GM23248 (cell line): Measurements from ENCODE around the gene CLCN3. TPM values are rescaled to one million over a fixed set of nuclear protein-coding genes. Genes with fewer than 3 reads are reported as not detected.
A peak's percentile ranks its signal among the peaks of the same experiment; 100 is the strongest.
"Not testable (repeated sequence)": the region's sequence is repeated elsewhere in the genome, so short reads cannot be mapped to it uniquely, and the experiment has no call there.

ENCODE experiments used
- DNase-seq: peaks from one replicate; pipeline ENCODE4 v3.0.0-alpha.2; 2015
- H2AFZ ChIP-seq: fragments of 200-600 bp; sonication (generic); 2 replicates; pipeline ENCODE4 v1.6.1; 2016; ENCODE audit warnings: antibody characterized with exemption
- H3F3A ChIP-seq: fragments of 200-600 bp; sonication (generic); 2 replicates; pipeline ENCODE4 v1.6.1; 2016; ENCODE audit warnings: mild to moderate bottlenecking, antibody characterized with exemption, mixed run types; ENCODE audit not compliant: insufficient read depth
- H3K27ac ChIP-seq: fragments of 200-600 bp; sonication (generic); 2 replicates; pipeline ENCODE4 v1.5.1; 2016; ENCODE audit warnings: mild to moderate bottlenecking
- H3K27me3 ChIP-seq: fragments of 200-600 bp; sonication (generic); replicated peaks from 2 replicates; pipeline ENCODE4 v1.6.1; 2016; ENCODE audit warnings: mild to moderate bottlenecking; ENCODE audit not compliant: insufficient read depth
- H3K36me3 ChIP-seq: fragments of 200-600 bp; sonication (generic); 2 replicates; pipeline ENCODE4 v1.6.1; 2016; ENCODE audit warnings: low read depth, mild to moderate bottlenecking
- H3K4me1 ChIP-seq: fragments of 200-600 bp; sonication (generic); 2 replicates; pipeline ENCODE4 v1.6.1; 2016; ENCODE audit warnings: mild to moderate bottlenecking; ENCODE audit not compliant: insufficient read depth
- H3K4me2 ChIP-seq: fragments of 200-600 bp; sonication (generic); one replicate; pipeline ENCODE4 v1.6.1; 2016; ENCODE audit warnings: mild to moderate bottlenecking; ENCODE audit not compliant: unreplicated experiment
- H3K4me3 ChIP-seq: fragments of 200-600 bp; sonication (generic); 2 replicates; pipeline ENCODE4 v1.5.1; 2016; ENCODE audit warnings: mild to moderate bottlenecking
- H3K79me2 ChIP-seq: fragments of 200-600 bp; sonication (generic); 2 replicates; pipeline ENCODE4 v1.6.1; 2016; ENCODE audit warnings: mild to moderate bottlenecking; ENCODE audit not compliant: insufficient read depth
- H3K9ac ChIP-seq: fragments of 200-600 bp; sonication (generic); 2 replicates; pipeline ENCODE4 v1.6.1; 2016; ENCODE audit warnings: mild to moderate bottlenecking
- H3K9me2 ChIP-seq: fragments of 200-600 bp; sonication (generic); 2 replicates; pipeline ENCODE4 v1.6.1; 2016; ENCODE audit warnings: mixed run types, mild to moderate bottlenecking, moderate library complexity; ENCODE audit not compliant: insufficient read depth
- H3K9me3 ChIP-seq: fragments of 200-600 bp; sonication (generic); one replicate; pipeline ENCODE4 v1.6.1; 2017; ENCODE audit warnings: low read depth
- H4K20me1 ChIP-seq: fragments of 200-600 bp; sonication (generic); 2 replicates; pipeline ENCODE4 v1.6.0; 2016; ENCODE audit not compliant: insufficient read depth
- EZH2 ChIP-seq: fragments of 200-600 bp; sonication (generic); IDR thresholded peaks from 2 replicates; pipeline ENCODE4 v1.6.1; 2018; ENCODE audit warnings: antibody characterized with exemption, mild to moderate bottlenecking; ENCODE audit not compliant: insufficient read depth, poor library complexity, severe bottlenecking
- EZH2phosphoT487 ChIP-seq: fragments of 200-600 bp; sonication (generic); IDR thresholded peaks from 2 replicates; pipeline ENCODE4 v1.6.1; 2018; ENCODE audit warnings: antibody characterized with exemption, moderate library complexity, mild to moderate bottlenecking, low read depth; ENCODE audit not compliant: insufficient read depth
- WGBS, 2 experiments: methylation state at CpG; one replicate each; pipeline ENCODE4 v1.1.6; 2015 to 2017; ENCODE audit warnings: low lambda C conversion rate in 2 of 2, low coverage in 1 of 2; ENCODE audit errors: missing lambda C conversion rate in 2 of 2; 5-methylcytosine and 5-hydroxymethylcytosine counted together
- in situ Hi-C: fragments of 300-500 bp; cut with MboI; formaldehyde crosslinking; loops from 2 replicates; pipeline ENCODE4 v1.15.0; 2020
- polyA plus RNA-seq: library from polyadenylated mRNA; unstranded; fragments of >200 nt; fragmentation: Nextera tagmentation; extraction: Ambion mirVana; gene quantifications from 2 replicates; pipeline ENCODE4 v1.2.1, GENCODE V29; 2016
- total RNA-seq: library from RNA; depleted of rRNA; stranded (reverse); fragments of >200 nt; shearing (Covaris generic); gene quantifications from 2 replicates; pipeline ENCODE4 v1.2.3, GENCODE V29; 2014

Gene CLCN3
- total and polyA plus RNA-seq, 2 experiments from 2014 or later, result 12.2 to 16.4 TPM

DNA sequence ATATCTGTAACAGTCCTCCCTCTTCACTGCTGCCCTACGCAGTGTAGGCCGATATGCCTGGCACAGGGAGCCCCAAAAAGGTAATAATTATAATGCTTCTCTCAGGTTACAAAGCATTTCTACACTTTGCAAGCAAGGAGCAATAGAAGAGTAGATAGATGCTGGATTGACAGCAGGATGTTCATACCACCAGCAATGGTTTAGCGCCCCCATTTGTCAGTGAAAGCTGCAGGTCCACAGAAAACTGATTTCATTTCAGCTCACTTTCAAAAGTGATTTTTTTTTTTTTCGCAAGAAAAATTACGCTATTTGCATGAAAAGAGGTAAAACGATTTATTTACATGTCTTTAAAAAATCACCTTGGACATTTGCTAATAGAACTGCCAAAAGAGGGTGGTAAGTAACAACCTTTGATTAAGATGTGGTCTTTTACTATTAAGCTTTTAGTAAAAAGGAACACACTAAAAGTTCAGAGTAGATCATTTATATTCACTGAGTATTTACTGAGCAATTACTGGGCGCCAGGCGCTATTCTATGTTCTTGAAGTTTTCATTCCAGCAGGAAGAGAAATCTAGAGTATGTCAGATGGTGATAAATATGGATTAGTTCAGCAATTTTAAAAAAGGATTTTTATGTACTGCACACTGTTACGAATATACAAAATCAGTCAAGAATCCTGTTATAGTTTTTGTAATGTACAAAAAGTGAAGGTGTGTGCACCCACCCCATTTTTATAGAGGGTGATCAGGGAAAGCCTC lies 103.0 kb downstream of the CLCN3 start:
- Histone ChIP-seq H3K27ac (no peak overlapping the region), H3K9me3 (no peaks in the 10 kb centered on the region), H3K27me3 (no peaks in the 10 kb centered on the region), H3K4me1 (peaks cover 8% of the 10 kb centered on the region; the same call in 1 of the 2 replicates), H3K36me3 (peaks cover 15% of the 10 kb centered on the region), H3K79me2 (no peaks in the 10 kb centered on the region), H4K20me1 (no peaks in the 10 kb centered on the region), H3K4me2 (no peak overlapping the region), H2AFZ (no peak overlapping the region), H3K9ac (no peak overlapping the region), H3K9me2 (no peaks in the 10 kb centered on the region), H3K4me3 (no peak overlapping the region), H3F3A (peaks cover 11% of the 10 kb centered on the region; the same call in 1 of the 2 replicates)
- no peak for TF ChIP-seq EZH2
- no peak for TF ChIP-seq EZH2phosphoT487
- in situ Hi-C loops, result no loop called here
- DNase-seq, result no peak
- WGBS, 2 experiments, result 89 to 93% methylated on average over 9 of the region's 9 CpGs

GRCh38 chr4:169724260-169724659 lies 103.9 kb downstream of the CLCN3 start:
- H3K27ac ChIP-seq, result no peak overlapping the region
- WGBS, 2 experiments, result 63% methylated on average over 2 of the region's 2 CpGs

DNA sequence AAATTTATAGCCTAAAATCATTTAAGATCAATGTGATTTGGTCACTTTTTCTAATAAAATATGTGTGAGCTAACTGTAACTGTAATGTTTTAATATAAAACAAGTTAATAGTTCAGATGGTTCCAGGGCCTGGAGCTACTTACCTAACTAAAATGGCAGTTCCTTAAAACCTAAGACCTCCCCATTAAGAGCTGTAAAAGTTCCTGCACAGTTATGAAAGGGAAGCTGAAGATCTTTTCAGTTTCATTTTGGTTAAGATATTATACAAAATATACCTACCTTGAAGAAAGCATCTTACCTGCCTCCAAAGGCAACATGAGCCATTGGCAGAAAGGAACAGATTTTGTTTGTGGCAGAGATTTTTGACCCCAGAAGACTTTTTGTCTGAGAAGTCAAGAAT lies 107.2 kb downstream of the CLCN3 start:
- TF ChIP-seq EZH2phosphoT487 (no peak), EZH2 (no peak)
- peaks cover 13% of the 10 kb centered on the region; the same call in 1 of the 2 replicates for H3K36me3 ChIP-seq
- H4K20me1 ChIP-seq, result no peaks in the 10 kb centered on the region
- H3K9ac ChIP-seq, result no peak overlapping the region
- no peak overlapping the region for H2AFZ ChIP-seq
- no peaks in the 10 kb centered on the region for H3K9me3 ChIP-seq
- no peak overlapping the region for H3K4me3 ChIP-seq
- DNase-seq, result no peak
- peaks cover 8% of the 10 kb centered on the region; the same call in 1 of the 2 replicates for H3K4me1 ChIP-seq
- H3K27me3 ChIP-seq, result no peaks in the 10 kb centered on the region
- peaks cover 11% of the 10 kb centered on the region; the same call in 1 of the 2 replicates for H3F3A ChIP-seq
- no peaks in the 10 kb centered on the region for H3K79me2 ChIP-seq
- no peaks in the 10 kb centered on the region for H3K9me2 ChIP-seq
- no peak overlapping the region for H3K27ac ChIP-seq
- H3K4me2 ChIP-seq, result no peak overlapping the region
- in situ Hi-C loops, result no loop called here

More at GRCh38 chr4:169724260-169724659, 103.9 kb downstream of the CLCN3 start:
- DNase-seq, result peak; percentile 80
- no peaks in the 10 kb centered on the region for H3K79me2 ChIP-seq
- H3K9me3 ChIP-seq, result no peaks in the 10 kb centered on the region
- H2AFZ ChIP-seq, result no peak overlapping the region
- peaks cover 8% of the 10 kb centered on the region; the same call in 1 of the 2 replicates for H3K4me1 ChIP-seq
- H3K4me2 ChIP-seq, result no peak overlapping the region
- no peak overlapping the region for H3K4me3 ChIP-seq
- no peaks in the 10 kb centered on the region for H3K27me3 ChIP-seq
- no peak for TF ChIP-seq EZH2phosphoT487
- TF ChIP-seq EZH2, result no peak
- in situ Hi-C loops, result no loop called here
- no peaks in the 10 kb centered on the region for H4K20me1 ChIP-seq
- H3F3A ChIP-seq, result peaks cover 11% of the 10 kb centered on the region; the same call in 1 of the 2 replicates
- H3K9me2 ChIP-seq, result no peaks in the 10 kb centered on the region
- no peak overlapping the region for H3K9ac ChIP-seq
- H3K36me3 ChIP-seq, result peaks cover 15% of the 10 kb centered on the region; the same call in 1 of the 2 replicates

DNA sequence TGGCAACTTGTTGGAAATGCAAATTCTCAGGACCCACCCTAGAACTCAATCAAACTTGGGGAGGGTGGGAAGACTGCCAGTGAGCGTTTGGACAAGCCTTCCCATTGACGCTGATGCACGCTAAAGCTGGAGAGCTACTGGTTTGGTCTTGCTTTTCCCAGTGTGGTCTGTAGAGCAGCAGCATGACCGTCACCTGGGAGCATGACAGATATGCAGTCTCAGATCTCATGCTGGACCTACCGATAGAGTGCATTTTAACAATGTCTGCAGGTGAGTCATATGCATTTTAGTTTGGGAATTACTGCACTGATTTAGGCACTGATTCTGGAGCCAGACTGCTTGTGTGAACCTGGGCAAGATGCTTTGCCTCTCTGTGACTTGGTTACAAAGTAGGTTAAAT lies 110.2 kb downstream of the CLCN3 start:
- WGBS, 2 experiments, result 92 to 94% methylated on average over 5 of the region's 5 CpGs
- H3F3A ChIP-seq, result peaks cover 5% of the 10 kb centered on the region; the same call in 1 of the 2 replicates
- no peaks in the 10 kb centered on the region for H3K79me2 ChIP-seq
- no peak for TF ChIP-seq EZH2
- TF ChIP-seq EZH2phosphoT487, result no peak
- no peaks in the 10 kb centered on the region for H3K9me3 ChIP-seq
- H3K9me2 ChIP-seq, result no peaks in the 10 kb centered on the region
- peaks cover 18% of the 10 kb centered on the region; the same call in 1 of the 2 replicates for H3K36me3 ChIP-seq
- H2AFZ ChIP-seq, result no peak overlapping the region
- H3K4me1 ChIP-seq, result no peaks in the 10 kb centered on the region
- DNase-seq, result no peak
- no peak overlapping the region for H3K9ac ChIP-seq
- in situ Hi-C loops, result no loop called here
- H3K4me3 ChIP-seq, result no peak overlapping the region
- no peak overlapping the region for H3K4me2 ChIP-seq
- H3K27me3 ChIP-seq, result no peaks in the 10 kb centered on the region
- H4K20me1 ChIP-seq, result no peaks in the 10 kb centered on the region
- no peak overlapping the region for H3K27ac ChIP-seq

GRCh38 chr4:169738604-169739003 lies 118.2 kb downstream of the CLCN3 start:
- H4K20me1 ChIP-seq, H3K4me2 ChIP-seq, H3K79me2 ChIP-seq, DNase-seq, H3K27ac ChIP-seq, in situ Hi-C loops, H3K9me2 ChIP-seq, H3K4me1 ChIP-seq, H3K4me3 ChIP-seq, H3K9ac ChIP-seq, H2AFZ ChIP-seq, H3K27me3 ChIP-seq, H3K9me3 ChIP-seq, H3F3A ChIP-seq: not testable (repeated sequence)
- peaks cover 26% of the 10 kb centered on the region for H3K36me3 ChIP-seq
